ENCODE measurements around the gene ULK3. TPM values are rescaled to one million over a fixed set of nuclear protein-coding genes. Genes with fewer than 3 reads are reported as not detected.
A peak's percentile ranks its signal among the peaks of the same experiment; 100 is the strongest.

Gene ULK3
- total RNA-seq, 1 experiment from 2014 or later: 19.7 TPM

DNA sequence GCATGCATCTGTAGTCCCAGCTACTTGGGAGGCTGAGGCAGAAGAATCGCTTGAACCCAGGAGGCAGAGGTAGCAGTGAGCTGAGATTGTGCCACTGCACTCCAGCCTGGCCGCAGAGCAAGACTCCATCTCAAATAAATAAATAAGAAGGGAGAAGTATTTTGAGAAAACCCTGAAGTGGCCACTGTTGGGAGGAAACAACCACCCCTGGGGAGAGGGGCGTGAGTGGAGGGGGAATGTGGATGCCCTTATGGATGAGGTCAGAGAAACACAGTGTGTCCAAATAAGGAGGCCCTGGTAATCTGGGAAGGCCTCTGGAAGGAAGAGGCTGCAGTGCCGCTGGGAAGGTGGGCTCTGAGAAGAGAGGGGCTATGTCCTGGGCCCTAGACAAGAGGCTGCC, 20.7 kb downstream of the ULK3 start:
- DNase-seq (ENCODE audit: low spot score): no peak

- no peak for DNase-seq (ENCODE audit: low spot score)
Measured at GRCh38 chr15:74821790-74822158, 21.2 kb downstream of the ULK3 start.

DNA sequence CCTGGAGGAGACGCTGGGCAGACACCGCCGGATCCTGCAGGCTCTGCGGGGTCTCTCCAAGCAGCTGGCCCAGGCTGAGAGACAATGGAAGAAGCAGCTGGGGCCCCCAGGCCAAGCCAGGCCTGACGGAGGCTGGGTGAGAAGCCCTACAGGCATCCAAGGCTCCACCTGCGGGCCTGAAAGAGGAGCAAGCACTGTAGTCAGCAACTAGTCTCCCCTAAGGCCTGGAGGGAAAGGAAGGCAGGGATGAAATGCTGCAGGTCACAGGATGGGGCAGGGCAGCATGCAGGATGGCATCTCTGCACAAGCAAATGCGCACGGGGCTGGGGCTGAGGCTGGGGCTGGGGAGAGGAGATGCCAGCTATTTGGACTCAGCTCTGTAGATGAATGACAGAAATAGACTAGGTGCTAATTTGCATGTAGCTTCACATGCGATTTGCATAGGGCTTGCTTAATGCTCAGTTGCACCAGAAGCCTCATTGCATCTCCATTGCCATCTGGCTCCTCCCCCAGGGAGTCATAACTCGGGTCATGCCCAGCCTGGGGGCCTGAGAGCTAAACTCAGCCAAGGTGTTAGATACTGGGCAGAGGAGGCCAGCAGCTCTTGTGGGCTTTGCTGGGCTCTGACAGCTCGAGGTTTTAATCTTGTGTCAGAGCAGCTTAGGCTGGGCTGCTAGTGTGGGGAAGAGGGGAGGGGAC, 21.7 kb downstream of the ULK3 start:
- no peak for DNase-seq (ENCODE audit: low spot score)

GRCh38 chr15:74820056-74820455, 22.9 kb downstream of the ULK3 start:
- no peak for DNase-seq (ENCODE audit: low spot score)

DNA sequence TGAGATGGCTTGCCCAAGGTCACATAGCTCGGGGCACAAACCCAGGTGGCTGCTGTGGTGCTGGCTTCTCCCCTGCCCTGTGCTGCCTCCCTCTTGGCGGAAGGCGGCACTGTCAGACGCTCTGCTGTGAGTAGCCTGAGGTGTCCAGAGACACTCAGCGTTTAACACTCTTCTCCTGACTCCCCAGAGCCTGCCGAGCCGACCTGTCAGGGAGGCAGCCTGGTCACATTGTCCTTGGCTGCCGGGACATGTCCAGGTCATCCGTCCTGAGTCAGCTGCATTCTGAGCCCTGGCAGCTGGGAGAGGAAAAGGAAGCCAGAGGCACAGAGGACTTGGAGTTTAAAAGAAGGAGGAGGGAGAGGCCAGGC, 25.6 kb downstream of the ULK3 start:
- no peak for DNase-seq (ENCODE audit: low spot score)

- no peak for DNase-seq (ENCODE audit: low spot score)
Measured at GRCh38 chr15:74816624-74817369, 26.2 kb downstream of the ULK3 start.

DNA sequence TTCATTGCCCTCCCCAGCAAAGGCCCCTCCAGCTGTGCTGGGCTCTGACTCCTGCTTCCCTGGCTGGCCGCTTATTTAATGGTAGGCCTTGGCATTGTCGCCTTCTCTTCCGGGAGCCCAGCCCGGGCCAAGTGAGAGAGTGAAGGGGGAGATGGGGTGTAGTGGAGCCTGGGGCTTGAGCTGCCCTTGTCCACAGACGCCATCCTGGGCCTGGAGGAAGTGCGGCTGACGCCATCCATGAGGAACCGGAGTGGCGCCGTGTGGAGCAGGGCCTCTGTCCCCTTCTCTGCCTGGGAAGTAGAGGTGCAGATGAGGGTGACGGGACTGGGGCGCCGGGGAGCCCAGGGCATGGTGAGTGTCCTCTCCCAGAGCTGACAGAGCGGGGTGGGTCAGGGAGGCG, 27.0 kb downstream of the ULK3 start:
- DNase-seq (ENCODE audit: low spot score): no peak

- DNase-seq (ENCODE audit: low spot score): no peak
Measured at GRCh38 chr15:74815121-74815934, 27.6 kb downstream of the ULK3 start.

DNA sequence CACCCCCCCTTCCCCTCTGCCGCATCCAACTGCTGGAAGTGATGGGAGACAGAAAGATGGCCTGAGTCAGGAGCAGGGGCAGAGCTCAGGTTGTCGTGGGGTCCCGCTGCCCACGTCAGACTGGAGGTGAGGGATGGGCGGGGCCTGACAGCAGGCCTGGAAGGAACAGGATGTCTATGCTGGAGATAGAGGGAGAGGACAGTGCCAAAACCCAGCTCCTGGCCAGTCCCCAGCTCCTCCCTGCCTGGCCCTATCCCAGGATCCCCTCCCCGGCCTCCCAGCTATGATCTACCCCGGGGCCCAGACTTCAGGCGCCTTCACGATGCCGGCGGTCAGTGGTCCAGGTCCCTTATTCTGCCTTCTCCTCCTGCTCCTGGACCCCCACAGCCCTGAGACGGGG, 30.4 kb downstream of the ULK3 start, which contains the start of gene LMAN1L:
Gene LMAN1L (plus strand): TSS at position 303 of the 400 bp plus-strand sequence. CDS start 20 bp downstream, at position 323.
- no peak for DNase-seq (ENCODE audit: low spot score)

DNA sequence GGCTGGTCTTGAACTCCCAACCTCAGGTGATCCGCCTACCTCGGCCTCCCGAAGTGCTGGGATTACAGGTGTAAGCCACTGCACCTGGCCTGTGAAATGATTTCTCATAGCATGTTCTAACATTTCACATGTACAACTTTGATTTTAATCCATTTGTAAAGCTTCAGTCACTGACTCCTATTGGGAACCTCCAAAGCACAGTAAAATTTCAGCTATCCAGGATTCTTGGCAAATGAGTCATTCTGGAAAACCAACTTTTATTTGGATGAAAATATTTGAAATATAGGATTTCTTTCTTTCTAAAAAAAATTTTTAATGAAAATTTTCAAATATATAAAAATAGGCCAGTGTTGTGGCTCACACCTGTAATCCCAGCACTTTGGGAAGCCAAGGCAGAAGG, 33.0 kb downstream of the ULK3 start:
- no peak for DNase-seq (ENCODE audit: low spot score)

- DNase-seq (ENCODE audit: low spot score): no peak
Measured at GRCh38 chr15:74809242-74809641, 33.7 kb downstream of the ULK3 start.

GRCh38 chr15:74808840-74809229, 34.1 kb downstream of the ULK3 start:
- DNase-seq (ENCODE audit: low spot score): no peak

DNA sequence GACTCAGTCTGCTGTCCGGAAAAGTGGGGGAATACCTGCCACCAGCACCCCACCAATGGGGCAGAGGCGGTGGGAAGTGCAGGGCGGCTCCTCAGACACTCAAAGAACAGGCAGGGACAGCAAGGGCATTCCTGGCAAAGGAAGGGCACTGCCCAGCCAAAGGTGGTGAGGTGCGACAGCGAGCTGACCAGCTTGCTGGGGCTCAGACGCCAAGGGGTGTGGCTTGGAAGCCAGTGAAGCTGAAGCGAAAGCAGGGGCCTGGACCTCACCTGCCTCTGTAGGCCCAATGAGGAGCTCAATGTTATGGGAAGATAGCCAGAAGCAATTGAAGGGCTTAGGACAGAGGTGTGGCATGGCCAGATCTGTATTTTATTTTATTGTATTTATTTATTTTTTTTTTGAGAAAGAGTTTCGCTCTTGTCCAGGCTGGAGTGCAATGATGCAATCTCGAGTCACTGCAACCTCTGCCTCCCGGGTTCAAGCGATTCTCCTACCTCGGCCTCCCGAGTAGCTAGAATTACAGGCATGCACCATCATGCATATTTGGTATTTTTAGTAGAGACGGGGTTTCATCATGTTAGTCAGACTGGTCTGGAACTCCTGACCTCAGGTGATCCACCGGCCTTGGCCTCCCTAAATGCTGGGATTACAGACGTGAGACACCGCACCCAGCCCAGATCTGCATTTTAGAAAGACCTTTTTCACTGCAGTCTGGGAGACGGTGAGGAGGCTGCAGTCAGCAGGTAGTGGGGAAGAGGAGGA, 34.7 kb downstream of the ULK3 start:
- no peak for DNase-seq (ENCODE audit: low spot score)

DNA sequence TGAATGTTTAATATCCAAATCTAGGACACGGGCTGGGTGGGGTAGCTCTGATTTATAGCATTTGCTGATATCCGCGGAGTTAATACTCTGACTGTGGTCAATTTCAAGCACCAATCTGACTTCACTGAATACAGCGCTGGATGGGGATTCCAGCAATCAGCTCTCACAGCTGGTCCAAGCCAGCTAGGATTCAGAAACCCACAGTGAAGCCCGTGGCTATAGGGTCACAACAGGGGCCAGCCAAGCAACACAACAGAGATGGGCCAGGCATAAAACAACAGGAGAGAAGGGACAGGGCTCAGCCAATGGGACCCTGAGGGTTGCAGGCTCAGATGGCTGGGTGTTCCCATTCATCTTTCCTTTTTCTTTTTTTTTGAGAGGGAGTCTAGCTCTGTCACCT, 35.7 kb downstream of the ULK3 start:
- DNase-seq (ENCODE audit: low spot score): no peak

- no peak for DNase-seq (ENCODE audit: low spot score)
Measured at GRCh38 chr15:74804935-74805334, 38.0 kb downstream of the ULK3 start.

DNA sequence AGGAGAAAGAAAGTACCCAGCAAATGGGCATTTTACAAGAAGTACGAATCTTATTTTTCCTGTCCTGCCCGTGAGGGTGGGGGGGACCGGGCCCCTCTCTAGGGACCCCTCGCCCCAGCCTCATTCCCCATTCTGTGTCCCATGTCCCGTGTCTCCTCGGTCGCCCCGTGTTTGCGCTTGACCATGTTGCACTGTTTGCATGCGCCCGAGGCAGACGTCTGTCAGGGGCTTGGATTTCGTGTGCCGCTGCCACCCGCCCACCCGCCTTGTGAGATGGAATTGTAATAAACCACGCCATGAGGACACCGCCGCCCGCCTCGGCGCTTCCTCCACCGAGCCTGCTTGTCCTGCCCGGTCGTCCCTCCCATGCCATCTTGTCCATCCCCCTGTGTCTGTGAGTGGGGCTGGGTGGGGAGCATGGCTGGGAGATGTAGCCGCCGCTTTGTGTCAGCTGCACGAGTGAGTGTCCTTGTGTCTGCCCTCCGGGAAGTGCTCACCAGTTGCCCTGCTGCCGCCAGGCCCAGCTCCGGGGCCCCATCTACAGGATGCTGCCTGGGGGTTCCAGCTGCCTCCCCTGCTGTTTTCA, 40.0 kb downstream of the ULK3 start:
- no peak for DNase-seq (ENCODE audit: low spot score)

DNA sequence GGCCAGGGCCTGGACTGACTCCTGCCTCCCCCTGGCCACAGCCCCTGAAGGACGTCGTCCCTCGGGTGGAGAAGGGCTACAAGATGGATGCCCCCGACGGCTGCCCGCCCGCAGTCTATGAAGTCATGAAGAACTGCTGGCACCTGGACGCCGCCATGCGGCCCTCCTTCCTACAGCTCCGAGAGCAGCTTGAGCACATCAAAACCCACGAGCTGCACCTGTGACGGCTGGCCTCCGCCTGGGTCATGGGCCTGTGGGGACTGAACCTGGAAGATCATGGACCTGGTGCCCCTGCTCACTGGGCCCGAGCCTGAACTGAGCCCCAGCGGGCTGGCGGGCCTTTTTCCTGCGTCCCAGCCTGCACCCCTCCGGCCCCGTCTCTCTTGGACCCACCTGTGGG, 40.7 kb downstream of the ULK3 start:
- DNase-seq (ENCODE audit: low spot score): no peak

- DNase-seq (ENCODE audit: low spot score): no peak
Measured at GRCh38 chr15:74801311-74801997, 41.5 kb downstream of the ULK3 start.

GRCh38 chr15:74800559-74801094, 42.3 kb downstream of the ULK3 start:
- DNase-seq (ENCODE audit: low spot score): no peak

DNA sequence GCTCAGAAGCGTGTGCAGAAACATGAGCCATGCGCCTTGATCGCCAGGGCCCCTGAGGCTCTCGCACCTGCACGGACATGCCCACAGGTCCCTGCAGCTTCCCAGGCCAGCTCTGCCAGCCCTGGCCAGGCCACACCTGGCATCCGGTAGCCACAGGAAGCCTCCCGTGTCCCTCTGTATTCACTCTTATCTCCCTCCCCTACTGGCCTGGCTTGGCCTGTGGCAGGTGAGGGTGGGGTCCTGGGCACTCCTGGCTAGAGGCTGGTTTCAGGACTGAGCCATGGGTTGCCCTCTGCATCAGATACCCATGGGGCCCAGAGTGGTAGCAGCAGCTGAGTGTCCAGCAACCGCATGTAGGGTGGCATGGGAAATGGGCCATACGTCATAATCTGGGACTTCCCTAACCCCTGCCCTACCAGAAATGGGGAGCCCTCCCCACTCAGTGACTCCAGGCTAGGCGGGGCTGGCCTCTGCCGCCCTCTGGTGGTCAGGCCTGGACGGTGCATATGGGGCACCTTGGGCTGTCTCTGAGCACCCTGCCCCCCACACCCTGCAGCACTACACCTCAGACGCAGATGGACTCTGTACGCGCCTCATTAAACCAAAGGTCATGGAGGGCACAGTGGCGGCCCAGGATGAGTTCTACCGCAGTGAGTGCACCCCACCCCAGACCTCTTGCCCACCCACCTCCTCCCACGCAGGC, 42.9 kb downstream of the ULK3 start:
- DNase-seq (ENCODE audit: low spot score): peak; percentile 56
